Neuronal stem cell (in vitro differentiated cells): Measurements from ENCODE around the gene GPRC5B.

Source experiments
- DNase-seq: peaks from one replicate; pipeline ENCODE4 v3.0.0-alpha.2; 2013; ENCODE audit warnings: low spot score
- H2AFZ ChIP-seq: one replicate; pipeline ENCODE4 v1.6.1; 2013; ENCODE audit warnings: mild to moderate bottlenecking, low read length, inconsistent platforms
- H2AK5ac ChIP-seq: 2 replicates; pipeline ENCODE4 v1.6.1; 2013; ENCODE audit warnings: low read depth, mild to moderate bottlenecking, inconsistent platforms, low read length, moderate library complexity, mixed read lengths
- H2BK120ac ChIP-seq: 2 replicates; pipeline ENCODE4 v1.6.1; 2013; ENCODE audit warnings: low read depth, mild to moderate bottlenecking, inconsistent platforms, low read length, moderate library complexity, mixed read lengths
- H2BK12ac ChIP-seq: one replicate; pipeline ENCODE4 v1.6.1; 2013; ENCODE audit warnings: low read length, inconsistent platforms
- H2BK15ac ChIP-seq: 2 replicates; pipeline ENCODE4 v1.6.1; 2013; ENCODE audit warnings: mild to moderate bottlenecking, low read length, inconsistent platforms, mixed read lengths
- H2BK5ac ChIP-seq: one replicate; pipeline ENCODE4 v1.6.1; 2013; ENCODE audit warnings: inconsistent platforms, mild to moderate bottlenecking, low read length, moderate library complexity
- H3K14ac ChIP-seq: one replicate; pipeline ENCODE4 v1.6.1; 2013; ENCODE audit warnings: low read length, inconsistent platforms
- H3K18ac ChIP-seq: 2 replicates; pipeline ENCODE4 v1.6.1; 2013; ENCODE audit warnings: low read length, inconsistent platforms
- H3K23ac ChIP-seq: 2 replicates; pipeline ENCODE4 v1.6.1; 2013; ENCODE audit warnings: low read depth, mild to moderate bottlenecking, mixed read lengths, low read length, inconsistent platforms; ENCODE audit not compliant: poor library complexity
- H3K27ac ChIP-seq: replicated peaks from 3 replicates; pipeline ENCODE4 v1.5.1; 2013; ENCODE audit warnings: low read length, inconsistent platforms
- H3K27me3 ChIP-seq, 3 experiments: 2 replicates each; pipeline ENCODE4 v1.6.1; 2013; ENCODE audit warnings: low read length in 3 of 3, mild to moderate bottlenecking in 2 of 3, inconsistent platforms in 1 of 3, low read depth in 1 of 3, mixed read lengths in 1 of 3, moderate library complexity in 1 of 3; ENCODE audit not compliant: control insufficient read depth in 3 of 3, insufficient read depth in 3 of 3
- H3K36me3 ChIP-seq, 2 donors: replicated peaks in 1 of 2; 2 replicates each; pipeline ENCODE4 v1.6.1; 2013; ENCODE audit warnings: low read length in 2 of 2; ENCODE audit not compliant: control insufficient read depth in 2 of 2, insufficient read depth in 2 of 2
- H3K4ac ChIP-seq: 2 replicates; pipeline ENCODE4 v1.6.1; 2013; ENCODE audit warnings: inconsistent platforms, mild to moderate bottlenecking, low read length, moderate library complexity
- H3K4me1 ChIP-seq, 2 donors: 1 replicate in 1 of 2; 2 replicates in 1 of 2; pipeline ENCODE4 v1.6.1; 2013; ENCODE audit warnings: low read length in 2 of 2, low read depth in 1 of 2; ENCODE audit not compliant: control insufficient read depth in 2 of 2, insufficient read depth in 1 of 2
- H3K4me2 ChIP-seq: one replicate; pipeline ENCODE4 v1.6.1; 2013; ENCODE audit warnings: mild to moderate bottlenecking, low read length, inconsistent platforms; ENCODE audit not compliant: insufficient read depth, poor library complexity, severe bottlenecking
- H3K4me3 ChIP-seq, 2 donors: 2 replicates each; pipeline ENCODE4 v1.5.1; 2013; ENCODE audit warnings: low read length in 2 of 2, mild to moderate bottlenecking in 2 of 2, inconsistent platforms in 1 of 2, moderate library complexity in 1 of 2
- H3K79me1 ChIP-seq: one replicate; pipeline ENCODE4 v1.6.1; 2013; ENCODE audit warnings: low read depth, mild to moderate bottlenecking, inconsistent platforms, low read length, moderate library complexity
- H3K9ac ChIP-seq: one replicate; pipeline ENCODE4 v1.6.1; 2013; ENCODE audit warnings: mild to moderate bottlenecking, low read depth, low read length, inconsistent platforms; ENCODE audit not compliant: poor library complexity
- H3K9me3 ChIP-seq, 2 donors: replicated peaks in 1 of 2; 2 replicates each; pipeline versions ENCODE3 to v1.6.1; 2013; ENCODE audit warnings: low read length in 2 of 2, mild to moderate bottlenecking in 2 of 2, inconsistent platforms in 1 of 2, low read depth in 1 of 2, mixed read lengths in 1 of 2, moderate library complexity in 1 of 2; ENCODE audit not compliant: control insufficient read depth in 2 of 2, insufficient read depth in 1 of 2
- H4K8ac ChIP-seq: one replicate; pipeline ENCODE4 v1.6.1; 2013; ENCODE audit warnings: low read depth, mild to moderate bottlenecking, inconsistent platforms, low read length, moderate library complexity
- H4K91ac ChIP-seq: one replicate; pipeline ENCODE4 v1.6.1; 2013; ENCODE audit warnings: low read length, low read depth, mild to moderate bottlenecking, inconsistent platforms; ENCODE audit not compliant: poor library complexity
- WGBS, 2 donors: extraction: QIAGEN DNeasy Blood & Tissue Kit; methylation state at CpG; one replicate each; pipeline ENCODE4 v1.1.7; 2013; ENCODE audit warnings: missing lambda C conversion rate in 2 of 2, mixed read lengths in 1 of 2; ENCODE audit not compliant: insufficient read length in 2 of 2, insufficient replicate concordance in 1 of 2; ENCODE audit errors: extremely low coverage in 2 of 2; 5-methylcytosine and 5-hydroxymethylcytosine counted together

Gene GPRC5B

DNA sequence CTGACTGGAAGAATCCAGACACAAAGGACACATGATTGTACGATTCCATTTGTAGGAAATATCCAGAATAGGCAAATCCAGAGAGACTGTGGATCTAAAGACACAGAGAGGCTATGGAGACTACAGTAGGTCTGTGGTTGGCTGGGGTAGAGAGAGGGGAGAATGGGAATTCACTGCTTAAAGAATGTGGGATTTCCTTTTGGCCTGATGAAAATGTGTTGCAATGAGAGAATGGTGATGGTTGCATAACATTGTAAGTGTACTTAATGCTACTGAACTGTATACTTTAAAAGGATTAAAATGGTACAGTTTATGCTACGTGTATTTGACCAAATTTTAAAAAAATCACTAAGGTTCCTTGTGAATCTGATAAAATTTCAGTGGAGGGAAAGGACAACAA is 62.1 kb downstream of the GPRC5B start:
- Histone ChIP-seq H3K79me1 (no peaks in the 10 kb centered on the region), H3K4me3 (no peak overlapping the region), H2AK5ac (no peak overlapping the region), H3K27ac (no peak overlapping the region), H2BK120ac (no peak overlapping the region), H4K8ac (no peak overlapping the region), H3K4me1 (no peaks in the 10 kb centered on the region), H3K18ac (no peak overlapping the region), H3K9ac (no peak overlapping the region), H3K36me3 (peaks cover 0 to 6% of the 10 kb centered on the region in 2 donors), H3K27me3 (no peaks in the 10 kb centered on the region), H3K4ac (no peak overlapping the region), H2BK15ac (no peak overlapping the region), H2BK12ac (no peak overlapping the region), H2AFZ (no peak overlapping the region), H3K23ac (no peak overlapping the region), H4K91ac (no peak overlapping the region), H3K14ac (no peak overlapping the region), H3K4me2 (no peak overlapping the region), H2BK5ac (no peak overlapping the region), H3K9me3 (no peaks in the 10 kb centered on the region)
- no peak for DNase-seq
- WGBS, 2 donors = no CpG with 5 or more reads among the region's 2 CpGs

DNA sequence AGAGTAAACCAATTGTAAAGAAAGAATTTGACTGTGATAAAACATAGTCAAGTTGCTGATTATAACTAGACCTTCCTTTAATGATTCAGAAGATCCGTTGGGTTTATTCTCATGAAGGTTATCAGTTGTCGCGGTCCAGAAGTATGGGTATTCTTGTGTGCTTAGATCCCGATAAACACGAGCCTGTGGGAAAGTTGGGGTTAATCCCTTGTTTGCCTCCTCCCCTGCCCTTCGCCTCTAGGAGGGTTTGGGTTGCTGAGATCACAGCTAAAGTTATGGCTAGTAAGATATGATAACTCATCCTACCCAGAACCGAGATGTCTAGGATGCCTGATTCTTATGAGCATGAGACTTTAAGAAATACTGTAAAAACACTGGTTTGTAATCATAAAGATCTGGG is 66.8 kb downstream of the GPRC5B start:
- Histone ChIP-seq H3K4me2 (no peak overlapping the region), H3K23ac (no peak overlapping the region), H3K9me3 (peaks cover 2 to 7% of the 10 kb centered on the region in 2 donors), H2BK120ac (no peak overlapping the region), H2BK5ac (no peak overlapping the region), H3K14ac (no peak overlapping the region), H3K27me3 (no peaks in the 10 kb centered on the region), H3K27ac (no peak overlapping the region), H3K79me1 (no peaks in the 10 kb centered on the region), H3K4ac (no peak overlapping the region), H2AFZ (no peak overlapping the region), H3K9ac (no peak overlapping the region), H4K8ac (no peak overlapping the region), H3K18ac (no peak overlapping the region), H2AK5ac (no peak overlapping the region), H3K4me3 (no peak overlapping the region), H3K36me3 (no peaks in the 10 kb centered on the region), H3K4me1 (no peaks in the 10 kb centered on the region), H4K91ac (no peak overlapping the region), H2BK12ac (no peak overlapping the region), H2BK15ac (no peak overlapping the region)
- DNase-seq = no peak
- WGBS, 2 donors = no CpG with 5 or more reads among the region's 7 CpGs

DNA sequence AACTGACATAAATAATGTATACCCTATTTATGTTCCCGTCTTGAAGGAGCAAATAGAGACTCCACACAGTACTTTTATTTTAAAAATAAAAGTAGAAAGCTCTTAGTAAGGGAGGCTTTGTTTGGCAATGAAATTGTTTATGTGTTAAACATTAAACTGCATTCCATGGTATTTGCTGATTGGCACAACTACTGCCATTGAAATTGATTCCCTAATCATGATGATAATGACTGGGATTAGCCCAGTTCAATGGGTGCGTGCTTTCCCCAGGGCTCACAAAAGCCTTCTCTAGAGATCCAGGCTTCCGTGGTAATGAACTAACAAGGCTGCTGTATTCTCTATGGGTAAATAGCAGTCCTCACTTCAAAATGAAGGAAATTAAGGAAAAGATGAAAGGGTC is 67.5 kb downstream of the GPRC5B start:
- Histone ChIP-seq H2AK5ac (no peak overlapping the region), H3K18ac (no peak overlapping the region), H2BK120ac (no peak overlapping the region), H2AFZ (no peak overlapping the region), H3K4me1 (no peaks in the 10 kb centered on the region), H2BK12ac (no peak overlapping the region), H3K23ac (no peak overlapping the region), H3K4me3 (no peak overlapping the region), H3K79me1 (no peaks in the 10 kb centered on the region), H3K9me3 (peaks cover 3 to 9% of the 10 kb centered on the region in 2 donors), H2BK15ac (no peak overlapping the region), H3K36me3 (no peaks in the 10 kb centered on the region), H3K9ac (no peak overlapping the region), H2BK5ac (no peak overlapping the region), H4K91ac (no peak overlapping the region), H3K4ac (no peak overlapping the region), H3K27ac (no peak overlapping the region), H3K27me3 (no peaks in the 10 kb centered on the region), H4K8ac (no peak overlapping the region), H3K14ac (no peak overlapping the region), H3K4me2 (no peak overlapping the region)
- DNase-seq = no peak
- WGBS, 2 donors = no CpG with 5 or more reads among the region's 3 CpGs

DNA sequence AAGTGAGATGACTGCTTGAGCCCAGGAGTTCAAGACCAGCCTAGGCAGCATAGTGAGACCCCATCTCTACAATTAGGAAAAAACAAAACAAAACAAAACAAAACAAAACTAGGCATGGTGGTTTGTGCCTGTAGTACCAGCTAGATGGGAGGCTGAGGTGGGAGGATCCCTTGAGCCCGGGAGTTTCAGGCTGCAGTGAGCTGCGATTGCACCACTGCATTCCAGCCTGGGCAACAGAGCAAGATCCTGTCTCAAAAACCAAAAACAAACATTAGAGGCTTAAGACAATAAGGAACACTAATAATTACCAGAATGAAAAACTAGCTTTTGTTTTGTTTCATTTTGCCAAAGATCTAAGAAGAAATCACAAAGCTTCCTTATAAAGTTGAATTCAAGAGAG is 69.2 kb downstream of the GPRC5B start:
- no peak overlapping the region for H3K4ac ChIP-seq
- no peak overlapping the region for H3K4me3 ChIP-seq
- H4K8ac ChIP-seq = no peak overlapping the region
- no peaks in the 10 kb centered on the region for H3K36me3 ChIP-seq
- DNase-seq = no peak
- H3K4me1 ChIP-seq = no peaks in the 10 kb centered on the region
- no peak overlapping the region for H2AFZ ChIP-seq
- H3K4me2 ChIP-seq = no peak overlapping the region
- H3K79me1 ChIP-seq = no peaks in the 10 kb centered on the region
- no peaks in the 10 kb centered on the region for H3K27me3 ChIP-seq
- H3K9ac ChIP-seq = no peak overlapping the region
- no peak overlapping the region for H3K23ac ChIP-seq
- peaks cover 3 to 9% of the 10 kb centered on the region in 2 donors for H3K9me3 ChIP-seq
- H3K14ac ChIP-seq = no peak overlapping the region
- no peak overlapping the region for H2BK120ac ChIP-seq
- no peak overlapping the region for H2BK5ac ChIP-seq
- no peak overlapping the region for H2AK5ac ChIP-seq
- no peak overlapping the region for H3K18ac ChIP-seq
- WGBS, 2 donors = no CpG with 5 or more reads among the region's 2 CpGs
- H2BK12ac ChIP-seq = no peak overlapping the region
- no peak overlapping the region for H3K27ac ChIP-seq
- no peak overlapping the region for H4K91ac ChIP-seq
- H2BK15ac ChIP-seq = no peak overlapping the region
